HG02623 (cell line): ENCODE measurements around the gene UQCC3.
"Not testable (repeated sequence)": the region's sequence is repeated elsewhere in the genome, so short reads cannot be mapped to it uniquely, and the experiment has no call there.

Source experiments
- ATAC-seq: cut with Tn5 transposase; IDR thresholded peaks from one replicate; pipeline ENCODE4 v1.9.1; 2021; ENCODE audit warnings: moderate library complexity; ENCODE audit not compliant: unreplicated experiment

UQCC3 gene

GRCh38 chr11:62665599-62666258, 5.7 kb upstream of the UQCC3 start:
- ATAC-seq, result peak; percentile 21

GRCh38 chr11:62666259-62666926, 5.1 kb upstream of the UQCC3 start:
- no peak for ATAC-seq

- ATAC-seq, result no peak
Observed at GRCh38 chr11:62667460-62667859, 4.0 kb upstream of the UQCC3 start.

GRCh38 chr11:62669420-62670161, 1.9 kb upstream of the UQCC3 start:
- no peak for ATAC-seq

GRCh38 chr11:62671236-62671607, 251 bp upstream of the UQCC3 start:
- no peak for ATAC-seq

GRCh38 chr11:62673196-62673525, 1.7 kb downstream of the UQCC3 start:
- no peak for ATAC-seq

GRCh38 chr11:62675415-62675814, 3.9 kb downstream of the UQCC3 start:
- ATAC-seq, result not testable (repeated sequence)

- no peak for ATAC-seq
Observed at GRCh38 chr11:62676698-62677097, 5.2 kb downstream of the UQCC3 start.

- ATAC-seq, result no peak
Observed at GRCh38 chr11:62677156-62677555, 5.7 kb downstream of the UQCC3 start.

GRCh38 chr11:62677714-62678113, 6.2 kb downstream of the UQCC3 start:
- no peak for ATAC-seq

GRCh38 chr11:62678433-62678769, 6.9 kb downstream of the UQCC3 start:
- no peak for ATAC-seq

- peak; percentile 54 for ATAC-seq
Observed at GRCh38 chr11:62678770-62679696, 7.6 kb downstream of the UQCC3 start, which contains the start of gene UBXN1. Gene UBXN1, minus strand, starts transcription at chr11:62679073. Its CDS starts 150 bp downstream, at chr11:62678923.

- ATAC-seq, result no peak
Observed at GRCh38 chr11:62680825-62681240, 9.4 kb downstream of the UQCC3 start.

- ATAC-seq, result no peak
Observed at GRCh38 chr11:62682518-62682917, 11.0 kb downstream of the UQCC3 start.

GRCh38 chr11:62687508-62688396, 16.3 kb downstream of the UQCC3 start:
- no peak for ATAC-seq

GRCh38 chr11:62688491-62688890, 17.0 kb downstream of the UQCC3 start:
- no peak for ATAC-seq

GRCh38 chr11:62689421-62690183, 18.1 kb downstream of the UQCC3 start, which contains the start of gene LRRN4CL:
Gene LRRN4CL, minus strand, starts transcription at chr11:62689530. Its CDS starts 1,022 bp downstream, at chr11:62688508.
- ATAC-seq, result no peak

GRCh38 chr11:62693624-62694023, 22.2 kb downstream of the UQCC3 start:
- not testable (repeated sequence) for ATAC-seq

- no peak for ATAC-seq
Observed at GRCh38 chr11:62694455-62695167, 23.1 kb downstream of the UQCC3 start.
